Activated T-cell treated with anti-CD3 and anti-CD28 coated beads, Interleukin-2, amount 50 U/mL, for 24 hours (primary cell): ENCODE data around the gene DGLUCY.
"Not testable (repeated sequence)": the region's sequence is repeated elsewhere in the genome, so short reads cannot be mapped to it uniquely, and the experiment has no call there.

Experiments used
- DNase-seq: peaks from one replicate; pipeline ENCODE4 v3.0.0-alpha.2; 2020
- H3K27ac Mint-ChIP-seq: 2 replicates; pipeline ENCODE4 v1.8.0; 2020; ENCODE audit warnings: mild to moderate bottlenecking, mixed read lengths
- H3K27me3 Mint-ChIP-seq: 2 replicates; pipeline ENCODE4 v1.8.0; 2020; ENCODE audit warnings: mixed read lengths
- H3K36me3 Mint-ChIP-seq: 2 replicates; pipeline ENCODE4 v1.8.0; 2020; ENCODE audit warnings: low read depth, mixed read lengths
- H3K4me1 Mint-ChIP-seq: 2 replicates; pipeline ENCODE4 v1.8.0; 2020; ENCODE audit warnings: low read depth, mixed read lengths
- H3K4me3 Mint-ChIP-seq: 2 replicates; pipeline ENCODE4 v1.8.0; 2020; ENCODE audit warnings: mild to moderate bottlenecking, moderate library complexity, mixed read lengths
- H3K9me3 Mint-ChIP-seq: 2 replicates; pipeline ENCODE4 v1.8.0; 2020; ENCODE audit warnings: mixed read lengths

Gene DGLUCY

GRCh38 chr14:91113829-91114078 is at the start of gene DGLUCY:
Gene DGLUCY, plus strand, starts transcription at chr14:91114073. Its CDS starts 46,222 bp downstream, at chr14:91160295.
- H3K4me1 Mint-ChIP-seq: peaks cover 66% of the 10 kb centered on the region
- peaks cover 37% of the 10 kb centered on the region for H3K36me3 Mint-ChIP-seq
- DNase-seq: no peak
- H3K27ac Mint-ChIP-seq: peak within 1 kb of the TSS; percentile 98
- peak within 1 kb of the TSS; percentile 89 for H3K4me3 Mint-ChIP-seq
- H3K9me3 Mint-ChIP-seq: no peaks in the 10 kb centered on the region
- no peaks in the 10 kb centered on the region for H3K27me3 Mint-ChIP-seq

- H3K4me3 Mint-ChIP-seq: no peak overlapping the region
- peaks cover 61% of the 10 kb centered on the region for H3K4me1 Mint-ChIP-seq
- no peak for DNase-seq
- peak overlapping the region; percentile 6 for H3K27ac Mint-ChIP-seq
- peaks cover 4% of the 10 kb centered on the region for H3K9me3 Mint-ChIP-seq
- H3K27me3 Mint-ChIP-seq: no peaks in the 10 kb centered on the region
- H3K36me3 Mint-ChIP-seq: peaks cover 5% of the 10 kb centered on the region
Measured at GRCh38 chr14:91065266-91065665, 48.6 kb upstream of the DGLUCY start.

- peaks cover 4% of the 10 kb centered on the region for H3K9me3 Mint-ChIP-seq
- H3K36me3 Mint-ChIP-seq: peaks cover 5% of the 10 kb centered on the region
- H3K27me3 Mint-ChIP-seq: no peaks in the 10 kb centered on the region
- H3K4me1 Mint-ChIP-seq: peaks cover 65% of the 10 kb centered on the region
- no peak for DNase-seq
- no peak overlapping the region for H3K4me3 Mint-ChIP-seq
- peak overlapping the region; percentile 90 for H3K27ac Mint-ChIP-seq
Measured at GRCh38 chr14:91067186-91067585, 46.7 kb upstream of the DGLUCY start.

GRCh38 chr14:91068642-91069041 is 45.2 kb upstream of the DGLUCY start:
- Mint-ChIP-seq H3K4me1 (peaks cover 53% of the 10 kb centered on the region), H3K27me3 (no peaks in the 10 kb centered on the region), H3K27ac (peak overlapping the region; percentile 90), H3K9me3 (peaks cover 2% of the 10 kb centered on the region), H3K36me3 (peaks cover 5% of the 10 kb centered on the region), H3K4me3 (no peak overlapping the region)
- DNase-seq: no peak

- H3K4me1 Mint-ChIP-seq: peaks cover 40% of the 10 kb centered on the region
- no peak overlapping the region for H3K4me3 Mint-ChIP-seq
- H3K27ac Mint-ChIP-seq: no peak overlapping the region
- DNase-seq: no peak
- no peaks in the 10 kb centered on the region for H3K27me3 Mint-ChIP-seq
- peaks cover 3% of the 10 kb centered on the region for H3K36me3 Mint-ChIP-seq
- H3K9me3 Mint-ChIP-seq: peaks cover 2% of the 10 kb centered on the region
Measured at GRCh38 chr14:91070572-91070971, 43.3 kb upstream of the DGLUCY start.

GRCh38 chr14:91075553-91075952 is 38.3 kb upstream of the DGLUCY start:
- no peaks in the 10 kb centered on the region for H3K9me3 Mint-ChIP-seq
- H3K36me3 Mint-ChIP-seq: no peaks in the 10 kb centered on the region
- H3K27me3 Mint-ChIP-seq: no peaks in the 10 kb centered on the region
- DNase-seq: peak; percentile 15
- H3K4me3 Mint-ChIP-seq: no peak overlapping the region
- H3K27ac Mint-ChIP-seq: no peak overlapping the region
- H3K4me1 Mint-ChIP-seq: peaks cover 37% of the 10 kb centered on the region

- Mint-ChIP-seq H3K27ac (peak overlapping the region; percentile 88), H3K4me3 (peak overlapping the region; percentile 23), H3K4me1 (peaks cover 35% of the 10 kb centered on the region), H3K27me3 (no peaks in the 10 kb centered on the region), H3K36me3 (no peaks in the 10 kb centered on the region), H3K9me3 (no peaks in the 10 kb centered on the region)
- DNase-seq: peak; percentile 52
Measured at GRCh38 chr14:91078095-91078737, 35.7 kb upstream of the DGLUCY start.

- Mint-ChIP-seq H3K27ac (no peak overlapping the region), H3K4me3 (no peak overlapping the region), H3K27me3 (no peaks in the 10 kb centered on the region), H3K4me1 (peaks cover 34% of the 10 kb centered on the region), H3K9me3 (no peaks in the 10 kb centered on the region), H3K36me3 (no peaks in the 10 kb centered on the region)
- no peak for DNase-seq
Measured at GRCh38 chr14:91080071-91080470, 33.8 kb upstream of the DGLUCY start.

GRCh38 chr14:91082282-91082681 is 31.6 kb upstream of the DGLUCY start:
- no peaks in the 10 kb centered on the region for H3K9me3 Mint-ChIP-seq
- no peak overlapping the region for H3K4me3 Mint-ChIP-seq

GRCh38 chr14:91084516-91084915 is 29.4 kb upstream of the DGLUCY start:
- H3K9me3 Mint-ChIP-seq: no peaks in the 10 kb centered on the region
- H3K4me1 Mint-ChIP-seq: peaks cover 16% of the 10 kb centered on the region
- DNase-seq: no peak
- no peaks in the 10 kb centered on the region for H3K36me3 Mint-ChIP-seq
- H3K4me3 Mint-ChIP-seq: no peak overlapping the region
- H3K27ac Mint-ChIP-seq: no peak overlapping the region
- H3K27me3 Mint-ChIP-seq: no peaks in the 10 kb centered on the region

More at GRCh38 chr14:91082282-91082681, 31.6 kb upstream of the DGLUCY start:
- Mint-ChIP-seq H3K36me3 (no peaks in the 10 kb centered on the region), H3K4me1 (peaks cover 27% of the 10 kb centered on the region), H3K27ac (no peak overlapping the region), H3K27me3 (no peaks in the 10 kb centered on the region)
- no peak for DNase-seq

GRCh38 chr14:91087470-91087869 is 26.4 kb upstream of the DGLUCY start:
- peaks cover 17% of the 10 kb centered on the region for H3K4me1 Mint-ChIP-seq
- not testable (repeated sequence) for H3K36me3 Mint-ChIP-seq, DNase-seq, H3K27me3 Mint-ChIP-seq, H3K9me3 Mint-ChIP-seq, H3K27ac Mint-ChIP-seq, H3K4me3 Mint-ChIP-seq

GRCh38 chr14:91088585-91089235 is 25.2 kb upstream of the DGLUCY start:
- DNase-seq: no peak
- Mint-ChIP-seq H3K27me3 (no peaks in the 10 kb centered on the region), H3K36me3 (no peaks in the 10 kb centered on the region), H3K4me3 (no peak overlapping the region), H3K9me3 (no peaks in the 10 kb centered on the region), H3K4me1 (peaks cover 17% of the 10 kb centered on the region), H3K27ac (no peak overlapping the region)

- peaks cover 17% of the 10 kb centered on the region for H3K4me1 Mint-ChIP-seq
- no peaks in the 10 kb centered on the region for H3K9me3 Mint-ChIP-seq
- no peaks in the 10 kb centered on the region for H3K27me3 Mint-ChIP-seq
- H3K36me3 Mint-ChIP-seq: no peaks in the 10 kb centered on the region
- no peak for DNase-seq
- no peak overlapping the region for H3K27ac Mint-ChIP-seq
- no peak overlapping the region for H3K4me3 Mint-ChIP-seq
Measured at GRCh38 chr14:91089958-91090535, 23.8 kb upstream of the DGLUCY start.

- H3K27me3 Mint-ChIP-seq: no peaks in the 10 kb centered on the region
- no peak for DNase-seq
- no peak overlapping the region for H3K27ac Mint-ChIP-seq
- H3K9me3 Mint-ChIP-seq: no peaks in the 10 kb centered on the region
- H3K36me3 Mint-ChIP-seq: no peaks in the 10 kb centered on the region
- peaks cover 17% of the 10 kb centered on the region for H3K4me1 Mint-ChIP-seq
- no peak overlapping the region for H3K4me3 Mint-ChIP-seq
Measured at GRCh38 chr14:91090743-91091142, 23.1 kb upstream of the DGLUCY start.

- H3K27me3 Mint-ChIP-seq: no peaks in the 10 kb centered on the region
- no peaks in the 10 kb centered on the region for H3K36me3 Mint-ChIP-seq
- H3K27ac Mint-ChIP-seq: no peak overlapping the region
- no peaks in the 10 kb centered on the region for H3K9me3 Mint-ChIP-seq
- H3K4me3 Mint-ChIP-seq: no peak overlapping the region
- no peak for DNase-seq
- peaks cover 15% of the 10 kb centered on the region for H3K4me1 Mint-ChIP-seq
Measured at GRCh38 chr14:91092073-91092472, 21.8 kb upstream of the DGLUCY start.
